Vagina (tissue), 2 donors: ENCODE measurements around the gene MTMR12. TPM values are rescaled to one million over a fixed set of nuclear protein-coding genes. Genes with fewer than 3 reads are reported as not detected.

ENCODE experiments used
- DNase-seq, 2 donors: peaks; one replicate each; pipeline ENCODE4 v3.0.0-alpha.2; 2017; ENCODE audit errors: extremely low spot score in 2 of 2
- H3K27ac ChIP-seq: fragments of 200-600 bp; sonication (generic); one replicate; pipeline ENCODE4 v1.5.1; 2019
- H3K27me3 ChIP-seq: fragments of 200-600 bp; sonication (generic); one replicate; pipeline ENCODE4 v1.5.1; 2019
- H3K36me3 ChIP-seq, 2 donors: fragments of 200-600 bp; sonication (generic); one replicate each; pipeline ENCODE4 v1.5.1; 2017 to 2019
- H3K4me1 ChIP-seq: fragments of 200-600 bp; sonication (generic); one replicate; pipeline ENCODE4 v1.5.1; 2019
- H3K4me3 ChIP-seq, 2 donors: fragments of 200-600 bp; sonication (generic); 1 replicate in 1 of 2; 2 replicates in 1 of 2; pipeline ENCODE4 v1.5.1; 2016 to 2019
- H3K9me3 ChIP-seq: fragments of 200-600 bp; sonication (generic); one replicate; pipeline ENCODE4 v1.5.1; 2019
- POLR2A ChIP-seq, 2 donors: fragments of 450-650 bp; IDR thresholded peaks; one replicate each; pipeline ENCODE4 v1.6.1; 2017; ENCODE audit warnings: antibody characterized with exemption in 2 of 2, mild to moderate bottlenecking in 2 of 2, moderate library complexity in 2 of 2
- POLR2AphosphoS5 ChIP-seq, 2 donors: sonication (generic); formaldehyde crosslinking; IDR thresholded peaks; one replicate each; pipeline ENCODE4 v1.9.0; 2017; ENCODE audit warnings: antibody characterized with exemption in 2 of 2, mild to moderate bottlenecking in 2 of 2, low read depth in 1 of 2; ENCODE audit not compliant: insufficient read depth in 1 of 2
- intact Hi-C: fragments of 100-400 bp; cut with DNase I; formaldehyde crosslinking; loops from one replicate; pipeline ENCODE4 v1.15.1; 2023
- total RNA-seq: library from RNA; depleted of rRNA; stranded (reverse); fragments of >200 nt; gene quantifications from one replicate; pipeline ENCODE4 v1.2.3, GENCODE V29; 2016
- TF ChIP-seq, protein P1 (sequence below), 3 experiments: fragments of 450-650 bp in 2 of 3; fragments of 200-600 bp in 1 of 3; sonication (generic) in 1 of 3; IDR thresholded peaks; one replicate each; pipeline ENCODE4 v1.5.1; 2017 to 2019; ENCODE audit warnings: antibody characterized with exemption in 3 of 3, mild to moderate bottlenecking in 2 of 3, moderate library complexity in 2 of 3

Gene MTMR12, protein sequence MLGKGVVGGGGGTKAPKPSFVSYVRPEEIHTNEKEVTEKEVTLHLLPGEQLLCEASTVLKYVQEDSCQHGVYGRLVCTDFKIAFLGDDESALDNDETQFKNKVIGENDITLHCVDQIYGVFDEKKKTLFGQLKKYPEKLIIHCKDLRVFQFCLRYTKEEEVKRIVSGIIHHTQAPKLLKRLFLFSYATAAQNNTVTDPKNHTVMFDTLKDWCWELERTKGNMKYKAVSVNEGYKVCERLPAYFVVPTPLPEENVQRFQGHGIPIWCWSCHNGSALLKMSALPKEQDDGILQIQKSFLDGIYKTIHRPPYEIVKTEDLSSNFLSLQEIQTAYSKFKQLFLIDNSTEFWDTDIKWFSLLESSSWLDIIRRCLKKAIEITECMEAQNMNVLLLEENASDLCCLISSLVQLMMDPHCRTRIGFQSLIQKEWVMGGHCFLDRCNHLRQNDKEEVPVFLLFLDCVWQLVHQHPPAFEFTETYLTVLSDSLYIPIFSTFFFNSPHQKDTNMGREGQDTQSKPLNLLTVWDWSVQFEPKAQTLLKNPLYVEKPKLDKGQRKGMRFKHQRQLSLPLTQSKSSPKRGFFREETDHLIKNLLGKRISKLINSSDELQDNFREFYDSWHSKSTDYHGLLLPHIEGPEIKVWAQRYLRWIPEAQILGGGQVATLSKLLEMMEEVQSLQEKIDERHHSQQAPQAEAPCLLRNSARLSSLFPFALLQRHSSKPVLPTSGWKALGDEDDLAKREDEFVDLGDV
- 23.8 TPM for total RNA-seq

DNA sequence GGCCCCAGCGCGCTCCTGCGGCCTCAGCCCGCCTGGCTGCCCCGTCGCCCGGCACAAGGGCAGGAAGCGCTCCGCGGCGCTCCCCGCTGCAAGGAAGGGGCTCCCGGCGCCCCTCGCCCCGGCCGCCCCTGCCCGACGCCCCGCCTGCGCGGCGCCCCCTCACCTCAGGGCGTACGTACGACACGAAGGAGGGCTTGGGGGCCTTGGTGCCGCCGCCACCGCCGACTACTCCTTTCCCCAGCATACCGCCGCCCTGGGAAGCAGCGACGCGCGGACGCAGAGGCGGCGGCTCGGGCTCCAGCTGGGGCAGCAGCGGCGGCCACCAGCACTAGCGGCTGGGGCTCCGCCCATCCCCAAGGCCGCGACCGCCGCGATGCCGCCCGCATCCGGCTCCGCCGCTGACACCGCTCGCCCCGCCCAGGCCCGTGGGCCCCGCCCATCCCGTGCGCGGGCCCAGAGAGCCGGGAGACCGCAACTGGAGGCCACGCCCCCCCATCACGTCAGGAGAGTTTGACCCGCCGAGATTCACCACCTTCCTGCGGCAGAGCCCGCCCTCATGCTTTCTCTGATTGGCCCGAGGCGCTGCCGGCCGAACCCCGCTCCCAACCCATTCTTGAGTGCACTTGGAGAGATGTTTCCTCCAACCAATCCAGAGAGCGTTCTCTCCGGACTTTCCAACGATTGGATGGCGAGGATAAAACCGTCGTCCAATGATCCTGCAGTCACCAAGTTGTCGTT lies at the start of gene MTMR12:
MTMR12 (minus strand) TSS at position 345 of the 738 bp plus-strand sequence; CDS start at position 244, 101 bp downstream.
- Histone ChIP-seq H3K36me3 (no peaks in the 10 kb centered on the region), H3K27ac (peak within 1 kb of the TSS; percentile 95), H3K9me3 (no peaks in the 10 kb centered on the region), H3K27me3 (no peaks in the 10 kb centered on the region), H3K4me1 (peaks cover 45% of the 10 kb centered on the region), H3K4me3 (peak within 1 kb of the TSS; percentile 89 to 98)
- TF ChIP-seq, protein P1, sequence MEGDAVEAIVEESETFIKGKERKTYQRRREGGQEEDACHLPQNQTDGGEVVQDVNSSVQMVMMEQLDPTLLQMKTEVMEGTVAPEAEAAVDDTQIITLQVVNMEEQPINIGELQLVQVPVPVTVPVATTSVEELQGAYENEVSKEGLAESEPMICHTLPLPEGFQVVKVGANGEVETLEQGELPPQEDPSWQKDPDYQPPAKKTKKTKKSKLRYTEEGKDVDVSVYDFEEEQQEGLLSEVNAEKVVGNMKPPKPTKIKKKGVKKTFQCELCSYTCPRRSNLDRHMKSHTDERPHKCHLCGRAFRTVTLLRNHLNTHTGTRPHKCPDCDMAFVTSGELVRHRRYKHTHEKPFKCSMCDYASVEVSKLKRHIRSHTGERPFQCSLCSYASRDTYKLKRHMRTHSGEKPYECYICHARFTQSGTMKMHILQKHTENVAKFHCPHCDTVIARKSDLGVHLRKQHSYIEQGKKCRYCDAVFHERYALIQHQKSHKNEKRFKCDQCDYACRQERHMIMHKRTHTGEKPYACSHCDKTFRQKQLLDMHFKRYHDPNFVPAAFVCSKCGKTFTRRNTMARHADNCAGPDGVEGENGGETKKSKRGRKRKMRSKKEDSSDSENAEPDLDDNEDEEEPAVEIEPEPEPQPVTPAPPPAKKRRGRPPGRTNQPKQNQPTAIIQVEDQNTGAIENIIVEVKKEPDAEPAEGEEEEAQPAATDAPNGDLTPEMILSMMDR (IDR thresholded peaks at IDR 0.05): no peak
- TF ChIP-seq POLR2AphosphoS5 (IDR thresholded peaks at IDR 0.05; ENCODE audit: insufficient read depth in 1 of 2, low read depth in 1 of 2) (peak; percentile 75 to 90), POLR2A (IDR thresholded peaks at IDR 0.05) (peak in 1 of 2 donors; percentile 89)
- peak; percentile 99 to 100 for DNase-seq
- intact Hi-C loops: no loop called here

DNA sequence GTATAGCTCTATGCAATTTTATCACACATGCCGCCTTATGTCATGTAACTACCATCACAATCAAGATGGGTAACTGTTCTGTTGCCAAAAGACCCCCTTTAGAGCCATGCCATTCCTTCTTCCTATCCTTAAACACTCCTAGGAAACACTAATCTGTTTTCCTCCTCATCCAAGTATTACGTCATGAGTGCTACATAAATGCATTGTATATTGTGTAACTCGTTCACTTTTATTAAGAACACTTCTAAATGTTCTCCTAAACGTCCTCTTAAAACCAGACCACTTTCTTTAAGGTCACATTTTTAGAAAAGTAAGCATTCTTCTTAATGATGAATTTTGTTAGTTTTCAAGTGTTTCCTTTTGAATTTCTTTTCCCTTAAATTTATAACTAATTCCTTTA lies 49.8 kb upstream of the MTMR12 start:
- TF ChIP-seq POLR2A (IDR thresholded peaks at IDR 0.05) (no peak), POLR2AphosphoS5 (IDR thresholded peaks at IDR 0.05; ENCODE audit: insufficient read depth in 1 of 2, low read depth in 1 of 2) (no peak)
- TF ChIP-seq, protein P1 (IDR thresholded peaks at IDR 0.05): no peak
- no peak for DNase-seq
- H3K4me1 ChIP-seq: no peaks in the 10 kb centered on the region
- H3K27me3 ChIP-seq: no peaks in the 10 kb centered on the region
- H3K27ac ChIP-seq: no peak overlapping the region
- peaks cover 0 to 39% of the 10 kb centered on the region in 2 donors for H3K36me3 ChIP-seq
- H3K4me3 ChIP-seq: no peak overlapping the region
- H3K9me3 ChIP-seq: no peaks in the 10 kb centered on the region
- intact Hi-C loops: no loop called here

DNA sequence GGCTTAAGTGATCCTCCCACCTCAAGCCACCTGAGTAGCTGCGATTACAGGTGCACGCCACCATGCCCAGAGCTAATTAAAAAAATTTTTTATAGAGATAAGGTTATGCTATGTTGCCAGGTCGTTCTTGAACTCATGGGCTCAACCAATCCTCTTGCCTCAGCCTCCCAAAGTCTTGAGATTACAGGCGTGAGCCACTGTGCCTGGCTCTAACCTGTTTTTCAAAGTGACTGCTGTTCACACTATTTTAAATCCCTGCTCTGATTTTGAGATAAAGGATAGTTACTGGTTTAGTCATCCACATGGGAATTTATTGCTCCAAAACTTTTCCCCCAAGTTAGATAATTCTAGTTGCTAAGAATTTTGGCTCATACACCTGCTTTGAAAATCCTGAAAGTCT lies 48.2 kb upstream of the MTMR12 start:
- no peaks in the 10 kb centered on the region for H3K9me3 ChIP-seq

DNA sequence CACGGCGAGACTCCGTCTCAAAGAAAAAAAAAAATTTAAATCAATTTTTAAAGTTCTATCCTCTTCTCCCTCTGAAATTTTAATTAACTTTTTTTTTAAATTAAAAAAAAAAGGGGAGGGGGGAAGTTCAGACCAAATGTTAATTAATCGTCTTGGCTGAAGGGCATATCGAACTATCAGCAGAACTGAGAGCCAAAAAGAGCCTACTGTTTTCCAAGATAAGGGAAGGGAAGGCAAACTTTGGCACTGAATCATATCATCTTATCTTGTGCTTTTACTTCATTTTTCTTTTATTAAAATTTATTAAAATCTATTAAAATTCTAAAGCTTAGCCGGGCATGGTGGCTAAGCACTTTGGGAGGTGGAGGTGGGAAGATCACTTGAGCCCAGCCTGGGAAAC lies 45.9 kb upstream of the MTMR12 start:
- Histone ChIP-seq H3K4me3 (no peak overlapping the region), H3K4me1 (no peaks in the 10 kb centered on the region), H3K9me3 (no peaks in the 10 kb centered on the region), H3K27me3 (no peaks in the 10 kb centered on the region), H3K36me3 (peaks cover 0 to 48% of the 10 kb centered on the region in 2 donors), H3K27ac (no peak overlapping the region)
- DNase-seq: no peak
- intact Hi-C loops: no loop called here
- TF ChIP-seq POLR2A (IDR thresholded peaks at IDR 0.05) (no peak), POLR2AphosphoS5 (IDR thresholded peaks at IDR 0.05; ENCODE audit: insufficient read depth in 1 of 2, low read depth in 1 of 2) (no peak)
- TF ChIP-seq, protein P1 (IDR thresholded peaks at IDR 0.05): no peak

More for the DNA sequence above, 48.2 kb upstream of the MTMR12 start:
- H3K27ac ChIP-seq: no peak overlapping the region
- H3K27me3 ChIP-seq: no peaks in the 10 kb centered on the region
- peaks cover 0 to 39% of the 10 kb centered on the region in 2 donors for H3K36me3 ChIP-seq
- no peak overlapping the region for H3K4me3 ChIP-seq
- no peak for DNase-seq
- intact Hi-C loops: no loop called here
- H3K4me1 ChIP-seq: no peaks in the 10 kb centered on the region
- no peak for TF ChIP-seq POLR2A (IDR thresholded peaks at IDR 0.05)
- TF ChIP-seq POLR2AphosphoS5 (IDR thresholded peaks at IDR 0.05; ENCODE audit: insufficient read depth in 1 of 2, low read depth in 1 of 2): no peak
- TF ChIP-seq, protein P1 (IDR thresholded peaks at IDR 0.05): no peak
